Lung microvascular endothelial cell (primary cell): ENCODE results near the gene F11R. TPM values are rescaled to one million over a fixed set of nuclear protein-coding genes. Genes with fewer than 3 reads are reported as not detected.
A peak's percentile ranks its signal among the peaks of the same experiment; 100 is the strongest.
"Not testable (repeated sequence)": the region's sequence is repeated elsewhere in the genome, so short reads cannot be mapped to it uniquely, and the experiment has no call there.

Experiments
- DNase-seq, 2 donors: peaks; one replicate each; pipeline versions ENCODE4 v3.0.0 to v3.0.0-alpha.2; 2010; ENCODE audit warnings: low read depth in 2 of 2
- total RNA-seq: library from RNA; depleted of rRNA; stranded (reverse); fragments of >200 nt; gene quantifications from 2 replicates; pipeline ENCODE4 v1.2.1, GENCODE V29; 2014

Gene F11R
- total RNA-seq, 1 donor from 2014 or later: 150 TPM

DNA sequence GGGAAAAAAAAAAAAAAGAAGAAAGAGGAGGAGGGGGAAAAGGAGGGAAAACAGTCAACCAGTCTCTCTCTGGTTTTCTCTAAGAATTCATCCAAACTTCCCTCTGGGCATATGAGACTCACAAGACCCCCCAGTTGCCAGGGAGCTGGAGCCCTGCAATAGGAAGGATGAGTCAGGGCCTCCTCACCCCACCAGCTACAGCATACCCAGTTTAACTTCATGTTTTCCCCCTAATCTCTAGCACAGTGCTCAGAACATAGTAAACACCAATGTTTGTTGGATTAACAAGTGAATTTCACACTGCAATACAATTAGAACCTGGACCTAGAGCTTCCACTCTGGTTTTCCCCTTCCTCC, 7.8 kb downstream of the F11R start:
- DNase-seq: peak; percentile 57 to 84

DNA sequence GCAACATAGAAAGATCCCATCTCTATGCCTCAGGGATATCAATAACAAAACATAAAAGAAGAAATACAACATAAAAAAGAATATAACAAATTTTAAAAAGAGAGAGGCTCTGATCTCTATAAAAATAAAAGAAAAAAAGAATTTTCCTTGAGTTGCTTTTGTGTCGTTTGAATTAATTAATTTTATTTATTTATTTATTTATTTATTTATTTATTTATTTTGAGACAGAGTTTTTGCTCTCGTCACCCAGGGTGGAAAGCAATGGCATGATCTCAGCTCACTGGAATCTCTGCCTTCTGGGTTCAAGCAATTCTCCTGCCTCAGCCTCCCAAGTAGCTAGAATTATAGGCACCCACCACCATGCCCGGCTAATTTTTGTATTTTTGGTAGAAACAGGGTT, 8.5 kb downstream of the F11R start:
- no peak for DNase-seq

DNA sequence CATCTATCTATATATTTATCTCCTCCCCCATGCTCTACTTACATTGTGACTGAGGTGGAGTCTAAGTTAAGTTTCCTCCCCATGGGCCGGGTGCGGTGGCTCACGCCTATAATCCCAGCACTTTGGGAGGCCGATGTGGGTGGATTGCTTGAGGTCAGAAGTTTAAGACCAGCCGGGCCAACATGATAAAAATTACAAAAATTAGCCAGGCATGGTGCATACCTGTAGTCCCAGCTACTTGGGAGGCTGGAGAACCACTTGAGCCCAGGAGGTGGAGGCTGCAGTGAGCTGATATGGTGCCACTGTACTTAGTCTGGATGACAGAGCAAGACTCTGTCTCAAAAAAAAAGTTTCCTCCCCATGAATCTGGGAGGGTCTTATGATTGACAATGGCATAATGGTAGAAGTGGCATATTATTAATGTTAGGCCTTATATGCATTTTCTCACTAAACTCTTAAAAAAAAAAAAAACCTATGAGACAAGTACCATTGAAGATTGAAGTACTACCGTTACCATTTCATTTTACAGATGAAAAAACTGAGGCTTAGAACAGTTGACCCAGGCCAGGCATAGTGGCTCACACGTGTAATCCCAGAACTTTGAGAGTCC, 11.2 kb downstream of the F11R start:
- DNase-seq: no peak

DNA sequence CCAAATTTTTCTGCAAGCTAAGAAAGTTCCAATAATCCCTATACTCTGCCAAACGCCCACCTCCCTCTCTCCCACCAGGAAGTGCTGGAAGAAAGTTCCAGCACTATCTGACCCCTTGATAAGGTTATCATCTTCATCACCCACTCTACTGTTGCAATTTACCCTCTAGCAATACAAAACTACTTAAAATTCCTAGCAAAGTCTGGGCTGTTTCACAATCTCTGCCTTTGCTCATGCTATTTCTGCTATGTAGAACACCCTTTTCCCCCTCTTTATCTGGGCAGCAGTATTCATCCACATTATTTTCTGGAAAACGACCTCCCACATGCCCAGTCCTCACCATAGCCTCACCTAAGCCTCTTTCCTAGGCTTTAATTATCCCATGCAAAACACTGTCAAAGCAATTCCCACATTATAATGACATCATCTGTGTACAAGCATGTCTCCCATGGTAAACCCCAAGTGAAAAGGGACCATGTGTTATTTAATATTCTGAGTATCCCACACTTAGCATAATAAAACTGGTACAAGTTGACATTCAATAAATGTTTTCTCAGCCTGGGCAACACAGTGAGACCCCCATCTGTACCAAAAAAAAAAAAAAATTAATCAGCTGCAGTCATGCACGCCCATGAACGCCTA, 12.0 kb downstream of the F11R start:
- DNase-seq: no peak

DNA sequence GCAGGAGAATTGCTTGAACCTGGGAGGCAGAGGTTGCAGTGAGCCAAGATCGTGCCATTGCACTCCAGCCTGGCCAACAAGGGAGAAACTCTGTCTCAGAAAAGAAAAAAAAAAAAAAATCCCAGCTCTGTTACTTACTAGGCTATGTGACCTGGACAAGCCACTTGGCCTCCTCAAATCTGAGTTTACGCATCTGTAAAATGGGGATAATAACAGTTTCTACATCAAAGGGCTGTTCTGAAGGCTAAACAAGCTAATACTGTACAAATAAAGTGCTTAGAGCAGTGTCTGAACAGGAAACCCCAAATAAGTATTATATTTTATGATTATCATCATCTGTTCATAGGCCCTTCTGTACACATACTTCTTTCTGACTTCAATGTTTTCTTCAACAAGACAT, 13.6 kb downstream of the F11R start:
- DNase-seq: no peak

DNA sequence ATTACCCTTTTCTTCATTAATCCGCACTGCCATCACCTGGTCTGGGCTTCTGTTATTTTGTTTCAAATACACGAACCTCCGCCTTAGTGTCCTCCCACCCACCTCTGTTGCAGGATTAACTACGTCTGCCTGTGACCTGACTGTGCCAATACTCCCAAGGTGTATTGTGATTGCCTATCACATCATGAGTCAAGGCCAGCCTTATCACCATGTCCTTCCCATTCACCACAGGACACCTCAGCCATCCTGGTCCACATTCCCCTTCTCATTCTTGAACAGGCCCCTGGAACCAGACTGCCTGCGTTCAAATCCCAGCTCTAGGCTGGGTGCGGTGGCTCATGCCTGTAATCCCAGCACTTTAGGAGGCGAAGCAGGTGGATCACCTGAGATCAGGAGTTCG, 14.4 kb downstream of the F11R start:
- no peak for DNase-seq

DNA sequence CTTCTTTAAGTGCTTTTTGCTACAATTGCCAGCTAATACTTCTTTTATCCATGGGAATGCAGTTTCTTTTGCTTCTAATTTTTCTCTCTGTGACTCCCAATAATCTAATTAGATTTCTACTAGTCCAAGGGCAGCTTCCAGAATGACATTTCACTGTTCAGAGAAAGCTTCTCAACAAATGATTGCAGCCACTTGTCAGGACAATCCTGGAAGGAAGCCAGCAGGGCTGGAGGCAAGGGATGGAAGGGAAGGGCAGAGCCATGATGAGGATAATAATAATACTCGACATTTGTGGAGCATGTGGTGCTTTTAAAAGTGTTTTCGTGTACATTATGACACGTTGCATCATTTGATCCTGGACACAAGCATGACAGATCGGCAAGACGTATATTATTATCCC, 19.4 kb downstream of the F11R start:
- DNase-seq: peak in 1 of 2 donors; percentile 33

DNA sequence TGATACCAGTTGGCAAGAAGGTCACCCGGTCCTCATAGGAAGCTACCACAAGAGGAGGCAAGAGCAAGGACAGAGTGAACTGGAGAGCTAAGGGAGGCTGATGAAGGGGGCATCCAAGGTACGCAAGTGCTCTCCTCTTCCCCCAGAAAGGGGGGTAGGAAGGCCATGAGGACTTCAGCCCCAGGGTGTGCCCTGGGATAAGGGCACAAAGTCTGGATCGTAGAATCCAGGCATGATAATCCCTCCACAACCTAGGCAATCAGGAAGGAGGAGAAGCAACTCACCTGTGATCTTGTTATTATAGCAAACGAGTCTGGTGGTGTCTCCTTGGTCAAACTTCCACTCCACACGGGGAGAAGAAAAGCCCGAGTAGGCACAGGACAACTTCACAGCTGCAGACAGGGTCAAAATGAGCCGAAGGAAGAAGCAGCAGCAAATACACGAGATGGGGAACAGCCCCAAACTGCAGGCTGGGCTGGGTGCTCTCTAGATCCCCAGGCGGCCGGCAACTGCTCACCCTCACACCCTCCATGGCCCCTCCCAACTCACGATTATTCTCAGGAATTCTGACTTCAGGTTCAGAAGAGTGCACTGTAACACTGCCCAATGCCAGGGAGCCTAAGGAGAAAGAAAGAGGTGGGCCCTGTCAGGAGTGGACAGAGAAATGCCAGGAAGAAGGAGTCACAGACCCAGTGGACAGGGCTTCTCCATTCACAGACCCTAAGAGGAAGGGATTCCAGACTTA, 20.0 kb downstream of the F11R start:
- no peak for DNase-seq

DNA sequence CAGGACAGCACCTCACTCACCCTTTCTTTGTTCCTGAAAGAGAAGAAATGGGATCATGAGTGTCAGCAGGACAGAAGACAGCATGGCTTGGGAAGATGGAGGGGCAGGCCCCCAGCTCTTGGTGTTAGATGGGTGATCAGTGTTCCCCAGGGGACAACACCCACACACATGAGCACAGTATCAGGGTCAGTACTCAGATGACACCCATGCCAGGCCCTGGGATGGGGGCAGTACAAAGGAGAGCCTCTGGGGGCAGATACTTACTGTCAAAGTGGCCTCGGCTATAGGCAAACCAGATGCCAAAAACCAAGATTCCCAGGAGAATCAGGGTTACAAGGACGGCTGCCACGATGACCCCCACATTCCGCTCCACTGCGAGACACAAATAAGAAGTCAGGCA, 21.6 kb downstream of the F11R start:
- no peak for DNase-seq

DNA sequence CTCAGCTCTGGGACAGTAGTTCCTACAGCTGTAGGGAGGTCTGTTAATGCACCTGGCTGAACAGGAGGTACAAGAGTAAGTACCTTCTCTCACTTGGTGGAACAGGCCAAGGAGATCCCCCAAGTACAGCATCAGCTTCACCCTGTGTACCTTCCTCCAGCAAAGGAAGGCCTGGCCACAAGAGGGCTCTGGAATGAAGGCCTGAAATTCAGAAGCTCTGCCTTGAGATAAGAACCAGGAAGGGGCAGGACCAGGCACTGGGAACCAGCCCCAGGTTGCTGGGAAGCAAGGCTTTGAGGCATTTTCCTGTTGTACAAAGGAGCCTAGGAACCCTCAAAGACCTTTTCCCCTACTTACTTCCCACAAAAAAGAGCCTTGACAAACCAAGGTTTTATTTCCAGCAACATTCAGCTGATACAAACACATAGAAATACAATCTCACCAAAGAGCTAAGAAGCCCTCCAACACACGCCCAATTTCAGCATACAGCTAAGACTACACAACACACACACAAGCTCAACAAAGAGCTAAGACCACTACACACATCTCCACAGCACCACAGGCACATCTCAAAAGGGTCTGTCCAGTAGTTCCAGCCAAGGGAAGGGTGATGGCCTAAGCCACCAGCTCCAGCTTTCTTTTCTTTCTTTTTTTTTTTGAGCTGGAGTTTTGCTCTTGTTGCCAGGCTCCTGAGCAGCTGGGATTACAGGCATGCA, 23.5 kb downstream of the F11R start:
- peak; percentile 72 to 88 for DNase-seq

DNA sequence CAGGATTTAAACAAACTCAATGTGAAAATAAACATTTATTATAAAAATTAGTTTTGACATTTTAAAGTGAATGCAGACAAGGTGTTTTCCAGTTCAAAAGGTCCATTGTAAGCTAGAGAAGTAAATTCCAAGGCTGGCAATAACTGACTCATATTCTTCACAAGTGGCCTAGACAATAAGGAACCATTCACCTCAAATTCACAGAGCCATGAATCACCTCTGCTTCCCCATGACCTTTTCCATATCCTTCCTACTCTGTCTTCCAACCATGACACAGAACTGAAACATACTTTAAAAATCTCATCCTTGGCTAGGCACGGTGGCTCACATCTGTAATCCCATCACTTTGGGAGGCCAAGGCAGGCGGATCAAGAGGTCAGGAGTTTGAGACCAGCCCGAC, 24.8 kb downstream of the F11R start:
- DNase-seq: peak in 1 of 2 donors; percentile 91

DNA sequence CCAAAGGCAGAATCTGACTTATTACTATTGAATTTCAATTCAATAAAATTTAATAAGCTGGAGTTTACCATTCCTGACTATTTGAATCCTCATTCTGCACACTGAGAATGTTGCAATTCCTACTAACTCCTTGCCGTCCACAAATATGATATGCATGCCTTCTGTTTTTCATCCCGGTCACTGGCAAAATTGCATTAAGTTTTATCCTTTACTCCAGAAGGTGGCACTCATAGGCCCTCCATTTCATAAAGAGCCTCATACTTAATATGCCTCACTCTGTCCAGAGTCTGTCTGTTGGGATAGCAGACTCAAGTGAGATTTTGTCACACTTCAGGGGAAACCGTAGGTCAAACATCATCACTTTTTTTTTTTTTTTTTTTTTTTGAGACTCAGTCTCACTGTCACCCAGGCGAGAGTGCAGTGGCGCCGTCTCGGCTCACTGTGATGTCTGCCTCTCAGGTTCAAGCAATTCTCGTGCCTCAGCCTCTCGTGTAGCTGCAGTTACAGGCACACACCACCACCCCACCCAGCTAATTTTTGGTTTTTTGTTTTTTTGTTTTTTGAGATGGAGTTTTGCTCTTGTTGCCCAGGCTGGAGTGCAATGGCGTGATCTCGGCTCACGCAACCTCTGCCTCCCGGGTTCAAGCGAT, 27.3 kb downstream of the F11R start:
- peak; percentile 62 to 73 for DNase-seq

DNA sequence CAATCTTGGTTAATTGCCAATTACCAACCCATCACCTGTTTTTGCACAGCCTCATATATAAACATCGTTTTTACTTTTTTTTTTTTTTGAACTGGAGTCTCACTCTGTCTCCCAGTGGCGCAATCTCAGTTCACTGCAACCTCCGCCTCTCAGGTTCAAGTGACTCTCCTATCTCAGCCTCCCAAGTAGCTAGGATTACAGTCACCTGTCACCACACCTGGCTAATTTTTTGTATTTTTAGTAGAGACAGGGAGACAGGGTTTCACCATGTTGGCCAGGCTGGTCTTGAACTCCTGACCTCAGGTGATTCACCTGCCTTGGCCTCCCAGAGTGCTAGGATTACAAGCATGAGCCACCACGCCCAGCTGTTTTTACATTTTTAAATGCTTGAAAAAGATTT, 28.9 kb downstream of the F11R start:
- DNase-seq: not testable (repeated sequence)

DNA sequence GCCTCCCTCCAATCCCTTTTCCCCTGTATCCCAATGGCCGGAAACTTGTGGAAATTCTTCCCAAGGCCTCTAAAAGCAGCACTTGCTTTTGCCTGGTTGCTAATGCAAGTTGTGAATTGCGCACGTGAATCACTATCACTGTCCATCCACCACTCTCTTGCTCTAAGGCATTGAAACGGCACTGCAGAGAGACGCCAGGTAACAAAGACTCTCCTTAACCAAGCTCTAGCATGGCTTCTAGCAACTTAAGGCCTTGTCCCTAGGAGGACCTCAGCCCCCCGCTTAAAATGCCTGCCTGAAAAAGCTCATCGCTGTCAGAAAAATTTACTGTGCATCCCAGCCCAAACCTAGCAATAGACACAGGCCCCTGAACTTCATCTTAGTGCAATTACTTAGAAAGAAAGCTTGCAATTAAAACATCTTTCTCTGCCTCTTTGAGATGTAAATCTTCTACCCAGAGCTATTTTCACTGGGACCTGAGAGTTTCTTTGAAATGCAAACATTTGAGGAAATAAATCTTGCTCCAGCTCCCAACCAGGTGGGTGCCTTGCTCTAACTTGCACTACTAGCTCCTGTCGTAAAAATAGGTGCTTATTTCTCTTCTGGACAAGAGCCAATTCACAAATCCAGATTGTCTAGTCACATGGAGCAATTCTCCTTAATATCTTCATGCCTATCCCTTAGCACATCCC, 33.4 kb downstream of the F11R start:
- DNase-seq: no peak

DNA sequence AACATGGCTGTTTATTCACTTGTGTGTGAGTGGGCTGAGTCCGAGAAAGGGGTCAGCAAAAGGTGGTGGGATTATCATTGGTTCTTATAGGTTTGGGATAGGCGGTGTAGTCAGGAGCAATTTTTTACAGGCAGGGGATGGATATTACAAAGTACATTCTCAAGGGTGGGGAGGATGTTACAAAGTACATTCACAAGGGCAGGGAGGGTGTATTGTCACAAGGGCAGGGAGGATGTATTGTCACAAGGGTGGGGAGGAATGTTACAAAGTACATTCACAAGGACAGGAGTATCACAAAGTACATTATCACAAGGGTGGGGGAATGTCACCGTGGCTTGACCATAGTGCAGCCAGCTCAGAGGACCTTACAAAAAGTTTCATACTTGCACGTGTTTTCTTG, 35.2 kb downstream of the F11R start:
- no peak for DNase-seq

DNA sequence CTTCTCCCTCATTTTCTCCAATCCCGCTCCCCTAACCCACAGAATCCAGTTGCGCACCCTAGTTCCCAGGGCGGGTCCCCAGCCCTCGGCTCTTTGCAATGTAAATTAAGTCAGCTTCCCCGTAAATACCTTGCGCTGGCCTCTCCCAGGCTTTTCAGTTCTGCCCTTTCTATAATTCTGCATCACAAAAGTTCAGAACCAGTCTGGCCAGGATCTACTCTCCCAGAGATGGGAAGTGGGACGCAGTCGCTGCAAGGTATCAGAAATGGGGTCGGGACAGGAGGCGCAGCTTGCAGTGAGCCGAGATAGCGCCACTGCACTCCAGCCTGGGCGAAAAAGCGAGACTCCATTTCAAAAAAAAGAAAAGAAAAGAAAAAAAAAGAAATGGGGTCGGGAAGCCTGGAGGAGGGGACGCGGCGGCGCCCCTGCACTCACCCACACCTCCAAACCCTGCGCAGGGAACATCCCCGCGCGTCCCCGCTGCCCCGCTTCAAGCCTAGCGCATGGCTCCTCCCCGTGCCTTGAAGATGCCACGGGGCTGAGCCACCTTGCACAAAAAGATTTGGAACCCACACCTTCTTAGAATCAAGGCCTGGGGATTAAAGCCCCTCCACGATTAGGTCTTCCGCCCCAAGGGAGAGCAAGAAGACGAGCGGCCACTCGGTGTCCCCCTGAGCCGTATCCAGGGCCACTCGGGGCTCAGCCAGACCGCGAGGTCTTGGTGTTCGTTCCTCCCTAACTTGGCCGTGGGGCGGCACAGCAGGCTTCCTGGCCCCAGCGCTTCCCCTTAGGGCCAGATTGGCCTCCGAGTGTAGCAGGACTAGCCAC, 39.2 kb downstream of the F11R start:
- DNase-seq: no peak

DNA sequence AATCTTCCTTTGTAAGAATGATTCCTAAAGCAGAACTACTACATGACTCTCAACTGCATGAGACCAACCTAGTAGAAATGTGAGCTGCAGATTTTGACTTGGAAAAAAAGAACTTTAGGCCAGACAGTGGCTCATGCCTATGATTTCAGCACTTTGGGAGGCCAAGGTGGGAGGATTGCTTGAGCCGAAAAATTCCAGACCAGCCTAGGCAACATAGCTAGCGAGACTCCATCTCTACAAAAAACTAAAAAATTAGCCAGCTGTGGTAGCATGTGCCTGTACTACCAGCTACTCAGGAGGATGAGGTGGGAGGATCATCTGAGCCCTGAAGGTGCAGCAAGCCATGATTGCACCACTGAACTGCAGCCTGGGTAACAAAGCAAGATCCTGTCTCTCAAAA, 41.7 kb downstream of the F11R start:
- no peak for DNase-seq

DNA sequence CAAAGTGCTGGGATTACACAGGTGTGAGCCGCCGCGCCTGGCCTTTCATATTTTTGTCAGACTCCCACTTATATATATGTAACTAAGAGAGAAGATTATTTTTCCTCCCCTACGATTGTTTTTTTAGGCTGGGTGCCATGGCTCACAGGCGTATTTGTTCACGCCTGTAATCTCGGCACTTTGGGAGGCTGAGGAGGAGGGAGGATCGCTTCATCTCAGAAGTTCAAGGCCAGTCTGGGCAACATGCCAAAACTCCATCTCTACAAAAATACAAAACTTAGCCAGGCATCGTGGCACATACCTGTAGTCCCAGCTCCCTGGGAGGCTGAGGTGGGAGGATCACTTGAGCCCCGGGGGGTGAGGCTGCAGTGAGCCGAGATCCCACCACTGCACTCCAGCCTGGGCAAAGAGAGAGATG, 42.4 kb downstream of the F11R start:
- DNase-seq: no peak

DNA sequence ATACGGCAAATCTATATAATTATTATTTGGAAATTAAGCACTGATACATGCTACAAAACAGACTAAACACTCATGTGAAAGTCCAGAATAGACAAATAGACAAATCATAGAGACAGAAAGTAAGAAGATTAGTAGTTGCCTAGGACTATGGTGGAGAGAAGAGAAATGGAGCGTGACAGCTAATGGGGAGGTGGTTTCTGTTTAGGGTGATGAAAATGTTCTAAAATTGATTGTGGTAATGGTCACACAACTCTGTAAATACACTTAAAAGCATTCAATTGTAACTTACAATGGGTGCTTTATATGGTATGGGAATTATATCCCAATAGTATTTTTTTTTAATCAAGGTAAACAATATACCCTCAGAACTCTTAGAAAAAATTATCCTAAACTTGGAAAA, 45.9 kb downstream of the F11R start:
- DNase-seq: no peak

DNA sequence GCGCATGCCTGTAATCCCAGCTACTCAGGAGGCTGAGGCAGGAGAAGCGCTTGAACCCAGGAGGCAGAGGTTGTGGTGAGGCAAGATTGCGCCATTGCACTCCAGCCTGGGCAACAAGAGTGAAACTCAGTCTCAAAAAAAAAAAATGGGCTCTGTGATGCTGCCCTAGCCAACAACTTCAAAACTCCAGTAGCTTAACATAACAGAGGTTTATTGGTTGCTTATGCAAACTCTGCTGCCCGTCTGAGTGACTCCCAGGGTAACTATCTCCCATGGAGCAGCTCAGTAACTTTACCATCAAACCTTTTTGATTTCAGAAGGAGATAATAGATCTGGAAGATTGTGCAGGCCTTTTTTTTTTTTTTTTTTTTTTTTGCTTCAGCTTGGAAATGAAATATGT, 47.5 kb downstream of the F11R start:
- no peak for DNase-seq
